Activated CD4-positive, alpha-beta memory T cell treated with anti-CD3 and anti-CD28 coated beads for 36 hours (primary cell): ENCODE results near the gene SPATA45. TPM values are rescaled to one million over a fixed set of nuclear protein-coding genes. Genes with fewer than 3 reads are reported as not detected.

Experiments used
- total RNA-seq, 2 experiments: library from RNA; stranded (reverse); gene quantifications; one replicate each; pipeline ENCODE4 v1.2.3, GENCODE V29; 2021

Gene SPATA45
- total RNA-seq, 2 experiments from 2014 or later = 0.51 TPM; not detected in 1

Other genes with a start within 250 kb of the SPATA45 start
- 10 to 100 TPM; 49.7 to 51.5 TPM for gene ATF3, start 238.9 kb downstream of the SPATA45 start, total RNA-seq
- gene BATF3, start 147.8 kb downstream of the SPATA45 start, total RNA-seq = 100 to 1,000 TPM; 314 to 320 TPM
- 10 to 100 TPM; 39.8 to 41.8 TPM for gene NSL1, start 55.9 kb downstream of the SPATA45 start, total RNA-seq
- gene TATDN3, start 55.8 kb downstream of the SPATA45 start, total RNA-seq = 10 to 100 TPM; 19.2 to 20.7 TPM
- gene FLVCR1, start 10.6 kb upstream of the SPATA45 start, total RNA-seq = 10 to 100 TPM; 12.4 to 12.6 TPM
- gene VASH2, start 102.9 kb upstream of the SPATA45 start, total RNA-seq = under 1 TPM; 0.57 to 0.63 TPM
- 10 to 100 TPM; 41.3 to 46.4 TPM for gene ANGEL2, start 168.2 kb upstream of the SPATA45 start, total RNA-seq
- gene RPS6KC1, start 203.6 kb upstream of the SPATA45 start, total RNA-seq = 1 to 10 TPM; 5.9 to 6.7 TPM